Endothelial cell of umbilical vein (primary cell): ENCODE results near the gene DKKL1. TPM values are rescaled to one million over a fixed set of nuclear protein-coding genes. Genes with fewer than 3 reads are reported as not detected.

Source experiments
- BruUV-seq: library from RNA; stranded (reverse); fragments of 400-500 nt; replicated peaks from 2 replicates; lab custom pipeline; 2021; lab: Mats Ljungman, UMichigan
- CTCF ChIA-PET: fragments of 300-600, 350-600 bp; sonication (Branson Sonifier 250); formaldehyde crosslinking; loops from one replicate; lab custom pipeline; 2021; ENCODE audit warnings: antibody characterized with exemption, inconsistent platforms; lab: Charles Lee
- POLR2A ChIA-PET: fragments of 300-600, 350-600 bp; sonication (Branson Sonifier 250); formaldehyde crosslinking; loops from one replicate; lab custom pipeline; 2021; ENCODE audit warnings: antibody characterized with exemption, inconsistent platforms; lab: Charles Lee
- DNase-seq: peaks from one replicate; pipeline ENCODE4 v3.0.0-alpha.2; 2011; ENCODE audit warnings: low read depth, low spot score
- FAIRE-seq: peaks from 2 replicates; lab custom pipeline; 2011; peaks lifted over from hg19 to GRCh38; lab: Jason Lieb, UNC
- H2AFZ ChIP-seq: 2 replicates; pipeline ENCODE4 v1.6.0; 2012; ENCODE audit warnings: low read depth, low read length, control low read depth, inconsistent platforms
- H3K27ac ChIP-seq: 2 replicates; pipeline ENCODE4 v1.5.1; 2011; ENCODE audit warnings: low read depth, mild to moderate bottlenecking, control low read depth, low read length, moderate library complexity; ENCODE audit not compliant: insufficient read depth
- H3K27me3 ChIP-seq, 2 experiments: 2 replicates each; pipeline versions ENCODE4 v1.6.0 to v1.6.1; 2011; ENCODE audit warnings: low read length in 2 of 2, mixed read lengths in 1 of 2; ENCODE audit not compliant: control insufficient read depth in 2 of 2, insufficient read depth in 2 of 2
- H3K36me3 ChIP-seq, 2 experiments: 2 replicates in 1 of 2; 3 replicates in 1 of 2; pipeline ENCODE4 v1.5.1; 2011; ENCODE audit warnings: low read length in 2 of 2, mild to moderate bottlenecking in 1 of 2, moderate library complexity in 1 of 2; ENCODE audit not compliant: control insufficient read depth in 2 of 2, insufficient read depth in 2 of 2; ENCODE audit errors: extremely low read depth in 1 of 2
- H3K4me1 ChIP-seq: 3 replicates; pipeline ENCODE4 v1.5.1; 2011; ENCODE audit warnings: mild to moderate bottlenecking, low read length; ENCODE audit not compliant: control insufficient read depth, insufficient read depth; ENCODE audit errors: extremely low read depth
- H3K4me2 ChIP-seq: 2 replicates; pipeline ENCODE4 v1.6.1; 2011; ENCODE audit warnings: low read length, control low read depth, mixed read lengths; ENCODE audit not compliant: insufficient read depth
- H3K4me3 ChIP-seq, 3 experiments: fragments of 200-600 bp in 1 of 3; sonication (generic), shearing (Covaris generic) in 1 of 3; replicated peaks in 1 of 3; 2 replicates each; pipeline ENCODE4 v1.5.1; 2011 to 2016; ENCODE audit warnings: control low read depth in 3 of 3, low read length in 3 of 3, mild to moderate bottlenecking in 2 of 3, inconsistent platforms in 1 of 3, low read depth in 1 of 3, moderate library complexity in 1 of 3; ENCODE audit not compliant: insufficient read depth in 1 of 3
- H3K79me2 ChIP-seq: 2 replicates; pipeline ENCODE4 v1.6.0; 2012; ENCODE audit warnings: low read length, inconsistent platforms; ENCODE audit not compliant: control insufficient read depth, insufficient read depth
- H3K9ac ChIP-seq: replicated peaks from 2 replicates; pipeline ENCODE3; 2011; ENCODE audit warnings: low read length, control low read depth; ENCODE audit not compliant: insufficient read depth; ENCODE audit errors: extremely low read depth
- H3K9me1 ChIP-seq: replicated peaks from 3 replicates; pipeline ENCODE4 v1.6.0; 2011; ENCODE audit warnings: mild to moderate bottlenecking, low read length; ENCODE audit not compliant: control insufficient read depth, insufficient read depth; ENCODE audit errors: extremely low read depth
- H3K9me3 ChIP-seq: replicated peaks from 2 replicates; pipeline ENCODE4 v1.5.1; 2012; ENCODE audit warnings: low read length, inconsistent platforms; ENCODE audit not compliant: control insufficient read depth, insufficient read depth
- H4K20me1 ChIP-seq: replicated peaks from 2 replicates; pipeline ENCODE3; 2011; ENCODE audit warnings: mild to moderate bottlenecking, low read length; ENCODE audit not compliant: control insufficient read depth, insufficient read depth; ENCODE audit errors: extremely low read depth
- EZH2 ChIP-seq: IDR thresholded peaks from 2 replicates; pipeline ENCODE4 v1.6.1; 2012; ENCODE audit warnings: borderline replicate concordance, low read depth, mild to moderate bottlenecking, moderate library complexity, low read length, inconsistent platforms; ENCODE audit not compliant: severe bottlenecking
- FOS ChIP-seq: IDR thresholded peaks from 2 replicates; pipeline ENCODE4 v1.6.1; 2011; ENCODE audit warnings: mild to moderate bottlenecking, low read length, moderate library complexity, borderline replicate concordance; ENCODE audit not compliant: insufficient read depth
- GATA2 ChIP-seq: IDR thresholded peaks from 2 replicates; pipeline ENCODE4 v1.7.0; 2011; ENCODE audit warnings: low read depth, mild to moderate bottlenecking, moderate library complexity, mixed read lengths, low read length; ENCODE audit not compliant: insufficient read length, insufficient read depth
- POLR2A ChIP-seq: IDR thresholded peaks from 2 replicates; pipeline ENCODE4 v1.6.1; 2012; ENCODE audit warnings: low read depth, mild to moderate bottlenecking, control low read depth, low read length
- POLR2AphosphoS5 ChIP-seq: IDR thresholded peaks from 2 replicates; pipeline ENCODE4 v1.6.1; 2012; ENCODE audit warnings: low read depth, mild to moderate bottlenecking, control low read depth, low read length, moderate library complexity; ENCODE audit not compliant: insufficient read depth
- dilution Hi-C: fragments of 300-500 bp; cut with MboI; formaldehyde crosslinking; loops from one replicate; pipeline ENCODE4 v1.15.0; 2019; ENCODE audit warnings: low sequenced_read_pairs; ENCODE audit not compliant: extremely low pct_ligation_motif_present
- intact Hi-C: fragments of 100-400 bp; cut with micrococcal nuclease; formaldehyde crosslinking; loops from one replicate; pipeline ENCODE4 v1.10.0; 2022
- polyA plus RNA-seq, 4 experiments: library from polyadenylated mRNA; depleted of rRNA in 3 of 4; stranded (reverse) in 3 of 4; unstranded in 1 of 4; fragments of >200 nt; gene quantifications; 2 replicates each; pipeline versions ENCODE4 v1.2.1 to v1.2.3, GENCODE V29; 2011 to 2012; ENCODE audit warnings: missing spikeins in 1 of 4
- total RNA-seq: library from RNA; stranded (reverse); gene quantifications from 2 replicates; pipeline ENCODE4 v1.2.3, GENCODE V29; 2021

Gene DKKL1
- total and polyA plus RNA-seq, 2 donors (not counting 3 experiments of a cell fraction or from before 2014, with no cell fraction given), result 0.21 TPM; not detected in 1

GRCh38 chr19:49338023-49338677, 25.5 kb upstream of the DKKL1 start:
- no peak overlapping the region for H3K9ac ChIP-seq
- H3K9me3 ChIP-seq, result no peaks in the 10 kb centered on the region
- no TSS peak for BruUV-seq
- peaks cover 20% of the 10 kb centered on the region for H3K4me1 ChIP-seq
- H3K36me3 ChIP-seq, result peaks cover 5 to 15% of the 10 kb centered on the region in 2 experiments
- H2AFZ ChIP-seq, result no peak overlapping the region
- H4K20me1 ChIP-seq, result no peaks in the 10 kb centered on the region
- intact Hi-C loops, result no loop called here
- DNase-seq (no peak), FAIRE-seq (no peak)
- H3K4me2 ChIP-seq, result no peak overlapping the region
- no peaks in the 10 kb centered on the region for H3K27me3 ChIP-seq
- no peaks in the 10 kb centered on the region for H3K79me2 ChIP-seq
- H3K9me1 ChIP-seq, result no peaks in the 10 kb centered on the region
- CTCF ChIA-PET, result interaction anchor here (1.0 to 3.5 kb wide), 3 partner anchors 10 to 112 kb away, joined by 3 to 15 read pairs (median 6); no protein-coding TSS in a partner anchor
- POLR2A ChIA-PET, result no interaction called here
- H3K4me3 ChIP-seq, result no peak overlapping the region
- no peak overlapping the region for H3K27ac ChIP-seq
- dilution Hi-C loops, result no loop called here
- TF ChIP-seq POLR2AphosphoS5, result peak; percentile 4
- TF ChIP-seq EZH2, result no peak

- H3K9me1 ChIP-seq, result no peaks in the 10 kb centered on the region
- TF ChIP-seq POLR2AphosphoS5 (no peak), EZH2 (peak; percentile 42), POLR2A (peak; percentile 18), GATA2 (no peak), FOS (no peak)
- H3K4me3 ChIP-seq, result no peak overlapping the region
- DNase-seq, result peak; percentile 52
- H3K79me2 ChIP-seq, result no peaks in the 10 kb centered on the region
- no peak overlapping the region for H3K27ac ChIP-seq
- H3K36me3 ChIP-seq, result peaks cover 6 to 20% of the 10 kb centered on the region in 2 experiments
- no peak overlapping the region for H3K4me2 ChIP-seq
- H3K9me3 ChIP-seq, result no peaks in the 10 kb centered on the region
- FAIRE-seq, result no peak
- CTCF ChIA-PET, result interaction anchor here (1.7 to 3.5 kb wide), 2 partner anchors 11 to 112 kb away, joined by 6 to 15 read pairs; no protein-coding TSS in a partner anchor
- no peaks in the 10 kb centered on the region for H3K27me3 ChIP-seq
- dilution Hi-C loops, result no loop called here
- no peak overlapping the region for H2AFZ ChIP-seq
- BruUV-seq, result no TSS peak
- no peak overlapping the region for H3K9ac ChIP-seq
- no peaks in the 10 kb centered on the region for H4K20me1 ChIP-seq
- POLR2A ChIA-PET, result no interaction called here
- peaks cover 15% of the 10 kb centered on the region for H3K4me1 ChIP-seq
- intact Hi-C loops, result no loop called here
Measured at GRCh38 chr19:49338691-49339300, 24.9 kb upstream of the DKKL1 start.
